Chondrocyte (in vitro differentiated cells): ENCODE measurements around the gene C2orf92. TPM values are rescaled to one million over a fixed set of nuclear protein-coding genes. Genes with fewer than 3 reads are reported as not detected.
"Not testable (repeated sequence)": the region's sequence is repeated elsewhere in the genome, so short reads cannot be mapped to it uniquely, and the experiment has no call there.

Experiments
- DNase-seq: peaks from one replicate; pipeline ENCODE4 v3.0.0; 2021; ENCODE audit warnings: mixed read lengths, low spot score
- H3K27ac Mint-ChIP-seq: one replicate; pipeline ENCODE4 v1.8.0; 2021; ENCODE audit warnings: mild to moderate bottlenecking, moderate library complexity, mixed read lengths; ENCODE audit not compliant: unreplicated experiment
- H3K27me3 Mint-ChIP-seq: 2 replicates; pipeline ENCODE4 v1.8.0; 2021; ENCODE audit warnings: low read depth, mixed read lengths
- H3K36me3 Mint-ChIP-seq: 2 replicates; pipeline ENCODE4 v1.8.0; 2021; ENCODE audit warnings: low read depth, mixed read lengths
- H3K4me1 Mint-ChIP-seq: 2 replicates; pipeline ENCODE4 v1.8.0; 2021; ENCODE audit warnings: low read depth, mild to moderate bottlenecking, mixed read lengths
- H3K4me3 Mint-ChIP-seq: one replicate; pipeline ENCODE4 v1.8.0; 2021; ENCODE audit warnings: mild to moderate bottlenecking, moderate library complexity, mixed read lengths; ENCODE audit not compliant: unreplicated experiment
- H3K9me3 Mint-ChIP-seq: 2 replicates; pipeline ENCODE4 v1.8.0; 2021; ENCODE audit warnings: low read depth, mixed read lengths
- CTCF ChIP-seq: fragments of 200-600 bp; sonication (generic); IDR thresholded peaks from 2 replicates; pipeline ENCODE4 v1.5.0; 2021; ENCODE audit warnings: antibody characterized with exemption, mild to moderate bottlenecking, moderate library complexity
- total RNA-seq: library from RNA; stranded (reverse); gene quantifications from 3 replicates; pipeline ENCODE4 v1.2.1, GENCODE V29; 2021

Gene C2orf92
- total RNA-seq, 1 donor from 2014 or later: 8.8 TPM

DNA sequence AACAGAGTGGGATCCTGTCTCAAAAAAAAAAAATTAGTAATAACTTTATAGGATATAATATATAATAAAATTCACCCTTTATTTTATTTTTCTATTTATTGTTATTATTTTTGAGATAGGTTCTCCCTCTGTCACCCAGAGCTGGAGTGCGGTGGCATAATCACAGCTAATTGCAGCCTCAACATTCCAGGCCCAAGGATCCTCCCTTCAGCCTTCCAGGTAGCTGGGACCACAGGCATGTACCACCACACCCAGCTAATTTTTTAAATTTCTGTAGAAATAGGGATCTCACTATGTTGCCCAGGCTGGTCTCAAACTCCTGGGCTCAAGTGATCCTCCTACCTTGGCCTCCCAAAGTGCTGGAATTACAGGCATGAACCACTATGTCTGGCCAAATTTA is 958 bp downstream of the C2orf92 start:
- no peak for DNase-seq
- TF ChIP-seq CTCF: no peak
- H3K36me3 Mint-ChIP-seq: no peaks in the 10 kb centered on the region
- no peak overlapping the region for H3K4me3 Mint-ChIP-seq
- H3K27me3 Mint-ChIP-seq: no peaks in the 10 kb centered on the region
- H3K4me1 Mint-ChIP-seq: peaks cover 8% of the 10 kb centered on the region
- no peaks in the 10 kb centered on the region for H3K9me3 Mint-ChIP-seq
- H3K27ac Mint-ChIP-seq: no peak overlapping the region

GRCh38 chr2:97671526-97671925 is 2.0 kb downstream of the C2orf92 start:
- TF ChIP-seq CTCF: no peak
- Mint-ChIP-seq H3K27ac (no peak overlapping the region), H3K4me1 (peaks cover 8% of the 10 kb centered on the region), H3K36me3 (no peaks in the 10 kb centered on the region), H3K9me3 (no peaks in the 10 kb centered on the region), H3K4me3 (no peak overlapping the region), H3K27me3 (no peaks in the 10 kb centered on the region)
- no peak for DNase-seq

DNA sequence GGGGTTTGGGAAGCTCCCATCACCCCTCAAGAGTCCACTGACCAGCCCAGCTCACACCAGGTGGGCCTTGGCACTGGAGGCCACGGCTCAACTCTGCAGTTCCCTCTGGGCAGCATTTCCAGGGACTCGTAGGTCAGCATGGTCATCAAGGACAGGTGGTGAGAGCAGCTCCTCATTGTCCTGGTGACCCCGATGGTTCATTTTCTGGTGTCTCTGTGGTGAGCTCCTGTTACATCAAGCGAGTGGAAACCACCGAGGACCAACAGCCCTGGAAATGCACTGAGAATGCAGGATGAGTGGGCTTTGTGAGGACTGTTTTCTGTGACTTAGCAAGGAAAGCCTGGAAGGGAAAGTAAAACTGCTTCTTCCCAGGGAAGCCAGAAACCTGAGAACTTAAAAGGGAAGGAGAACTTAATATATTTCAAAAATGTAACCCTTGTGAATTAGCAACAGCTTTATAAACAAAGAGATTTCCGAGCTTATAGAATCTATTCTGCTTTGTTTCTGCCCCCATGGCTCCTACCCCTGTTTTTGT is 3.2 kb downstream of the C2orf92 start:
- not testable (repeated sequence) for H3K4me3 Mint-ChIP-seq, H3K4me1 Mint-ChIP-seq, H3K36me3 Mint-ChIP-seq, H3K9me3 Mint-ChIP-seq, H3K27me3 Mint-ChIP-seq, DNase-seq
- peak overlapping the region; percentile 86 for H3K27ac Mint-ChIP-seq

GRCh38 chr2:97673182-97673914 is 3.8 kb downstream of the C2orf92 start:
- no peak for TF ChIP-seq CTCF
- DNase-seq: no peak
- Mint-ChIP-seq H3K27me3 (no peaks in the 10 kb centered on the region), H3K9me3 (no peaks in the 10 kb centered on the region), H3K4me3 (no peak overlapping the region), H3K27ac (peak overlapping the region; percentile 86), H3K4me1 (peaks cover 8% of the 10 kb centered on the region), H3K36me3 (peaks cover 5% of the 10 kb centered on the region)

DNA sequence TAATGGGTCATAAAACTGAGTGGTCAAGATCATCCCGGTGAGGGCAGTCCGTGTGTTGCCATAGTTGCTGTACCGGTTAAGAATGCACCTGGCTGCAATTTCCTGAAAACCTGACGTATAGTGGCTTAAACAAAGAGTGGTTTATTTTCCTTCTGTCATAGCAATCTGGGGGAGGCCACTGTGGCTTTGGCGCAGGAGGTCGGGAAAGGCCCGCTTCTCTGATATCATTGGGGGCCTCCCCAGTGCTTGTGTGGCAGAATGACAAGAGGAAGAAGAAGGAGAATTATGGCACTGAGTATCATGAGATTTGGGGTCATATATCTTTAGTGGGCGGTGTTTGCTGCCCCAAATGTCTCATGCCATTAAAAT is 4.4 kb downstream of the C2orf92 start:
- H3K9me3 Mint-ChIP-seq: no peaks in the 10 kb centered on the region
- no peak overlapping the region for H3K4me3 Mint-ChIP-seq
- DNase-seq: no peak
- no peak for TF ChIP-seq CTCF
- peaks cover 6% of the 10 kb centered on the region for H3K36me3 Mint-ChIP-seq
- peaks cover 8% of the 10 kb centered on the region for H3K4me1 Mint-ChIP-seq
- no peaks in the 10 kb centered on the region for H3K27me3 Mint-ChIP-seq
- H3K27ac Mint-ChIP-seq: no peak overlapping the region
